Neural progenitor cell (in vitro differentiated cells): ENCODE measurements around the gene VWA8.

Experiments
- CTCF ChIP-seq: fragments of 200-600 bp; sonication (generic); IDR thresholded peaks from 2 replicates; pipeline ENCODE4 v1.5.1; 2017; ENCODE audit warnings: antibody characterized with exemption, mild to moderate bottlenecking
- EZH2 ChIP-seq: fragments of 200-600 bp; sonication (generic); IDR thresholded peaks from 2 replicates; pipeline ENCODE4 v1.6.1; 2017; ENCODE audit warnings: antibody characterized with exemption, mild to moderate bottlenecking, moderate library complexity
- EZH2phosphoT487 ChIP-seq: fragments of 200-600 bp; sonication (generic); IDR thresholded peaks from 2 replicates; pipeline ENCODE4 v1.6.1; 2017; ENCODE audit warnings: antibody characterized with exemption

DNA sequence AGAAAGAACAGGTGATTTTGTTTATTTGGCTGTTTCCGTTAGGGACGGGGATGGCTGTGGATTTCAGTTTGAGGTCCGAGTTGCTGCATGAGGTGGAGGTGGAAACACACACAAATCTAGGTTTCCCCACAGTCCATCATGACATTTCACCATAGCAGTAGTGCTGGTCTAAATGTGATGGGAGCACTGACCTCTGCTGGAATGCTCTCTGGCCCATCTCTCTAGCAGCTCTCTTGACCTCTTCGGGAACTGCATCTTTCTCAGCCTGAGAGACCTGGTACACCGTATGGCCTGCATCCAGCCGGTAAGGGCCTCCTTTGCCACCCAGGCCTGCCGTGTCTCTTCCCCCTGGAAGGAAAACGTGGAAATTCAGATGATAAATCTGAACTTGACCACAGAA lies 349.5 kb downstream of the VWA8 start:
- TF ChIP-seq CTCF (no peak), EZH2 (no peak), EZH2phosphoT487 (no peak)
